Measurements from ENCODE around the gene ALDH3B1. TPM values are rescaled to one million over a fixed set of nuclear protein-coding genes. Genes with fewer than 3 reads are reported as not detected.

Gene ALDH3B1
- polyA plus RNA-seq, 1 donor from 2014 or later = not detected

DNA sequence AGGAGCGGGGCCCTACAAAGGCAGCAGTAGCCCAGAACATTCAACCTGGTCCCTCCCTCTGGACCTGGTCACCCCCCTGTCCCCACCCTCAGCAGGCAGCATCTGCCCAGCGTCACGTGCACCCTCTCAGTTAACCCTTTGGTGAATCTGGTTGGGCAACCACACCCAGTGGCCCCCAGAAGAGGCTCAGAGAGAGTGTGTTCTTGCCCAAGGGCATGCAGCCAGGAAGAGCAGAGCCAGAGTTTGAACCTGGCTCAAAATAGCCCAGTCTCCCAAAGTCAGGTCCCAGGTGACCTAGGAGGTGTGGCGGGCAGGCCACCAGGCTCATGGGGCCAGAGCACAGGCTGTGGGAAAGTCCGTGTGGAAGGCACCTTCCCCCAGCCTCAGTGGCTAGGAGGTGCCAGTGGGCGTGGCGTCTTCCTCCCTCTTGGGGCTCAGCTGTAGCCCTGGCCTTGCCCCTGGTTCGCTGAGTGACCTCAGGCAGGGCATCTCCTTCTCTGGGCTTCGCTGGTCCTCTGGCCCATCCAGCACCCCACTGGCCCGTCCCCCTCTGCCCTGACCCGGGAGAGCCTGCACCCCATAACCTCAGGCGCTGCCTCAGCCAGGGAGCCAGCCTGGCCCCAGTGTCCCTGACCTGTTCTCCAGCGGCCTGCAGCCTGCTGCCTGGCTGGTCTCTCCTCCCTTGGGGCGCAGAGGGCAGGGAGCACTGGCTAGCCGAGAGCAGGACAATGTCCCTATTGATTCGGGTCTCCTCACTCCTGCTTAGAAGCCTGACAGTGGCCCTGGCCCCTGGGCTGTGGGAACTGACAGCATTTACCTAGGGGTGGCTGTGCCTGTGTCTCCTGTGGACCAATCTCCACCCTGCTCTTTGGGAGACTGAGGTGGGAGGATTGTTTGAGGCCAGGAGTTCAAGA, 7.0 kb downstream of the ALDH3B1 start:
- H3K9ac ChIP-seq (ENCODE audit: low read length) = no peak overlapping the region
- H3F3A ChIP-seq (ENCODE audit: insufficient read depth, low read length, poor library complexity, severe bottlenecking) = no peaks in the 10 kb centered on the region
- H3K27ac ChIP-seq (ENCODE audit: low read length) = no peak overlapping the region
- H3K4me2 ChIP-seq (ENCODE audit: low read length) = no peak overlapping the region
- H3K36me3 ChIP-seq (ENCODE audit: insufficient read depth, low read length) = no peaks in the 10 kb centered on the region
- TF ChIP-seq RAD21 (conservative IDR thresholded peaks at IDR 0.05) = no peak
- no peaks in the 10 kb centered on the region for H3K27me3 ChIP-seq (ENCODE audit: insufficient read depth, low read depth, low read length)
- no peaks in the 10 kb centered on the region for H3K79me2 ChIP-seq (replicated peaks; ENCODE audit: insufficient read depth, low read length)
- H3K9me2 ChIP-seq (ENCODE audit: insufficient read depth, low read length) = no peaks in the 10 kb centered on the region
- no peak overlapping the region for H3K4me3 ChIP-seq (ENCODE audit: low read length)
- H3K9me3 ChIP-seq (ENCODE audit: low read length) = no peaks in the 10 kb centered on the region
- no peak overlapping the region for H2AFZ ChIP-seq (ENCODE audit: low read depth, low read length)
- no peaks in the 10 kb centered on the region for H4K20me1 ChIP-seq (ENCODE audit: insufficient read depth)

DNA sequence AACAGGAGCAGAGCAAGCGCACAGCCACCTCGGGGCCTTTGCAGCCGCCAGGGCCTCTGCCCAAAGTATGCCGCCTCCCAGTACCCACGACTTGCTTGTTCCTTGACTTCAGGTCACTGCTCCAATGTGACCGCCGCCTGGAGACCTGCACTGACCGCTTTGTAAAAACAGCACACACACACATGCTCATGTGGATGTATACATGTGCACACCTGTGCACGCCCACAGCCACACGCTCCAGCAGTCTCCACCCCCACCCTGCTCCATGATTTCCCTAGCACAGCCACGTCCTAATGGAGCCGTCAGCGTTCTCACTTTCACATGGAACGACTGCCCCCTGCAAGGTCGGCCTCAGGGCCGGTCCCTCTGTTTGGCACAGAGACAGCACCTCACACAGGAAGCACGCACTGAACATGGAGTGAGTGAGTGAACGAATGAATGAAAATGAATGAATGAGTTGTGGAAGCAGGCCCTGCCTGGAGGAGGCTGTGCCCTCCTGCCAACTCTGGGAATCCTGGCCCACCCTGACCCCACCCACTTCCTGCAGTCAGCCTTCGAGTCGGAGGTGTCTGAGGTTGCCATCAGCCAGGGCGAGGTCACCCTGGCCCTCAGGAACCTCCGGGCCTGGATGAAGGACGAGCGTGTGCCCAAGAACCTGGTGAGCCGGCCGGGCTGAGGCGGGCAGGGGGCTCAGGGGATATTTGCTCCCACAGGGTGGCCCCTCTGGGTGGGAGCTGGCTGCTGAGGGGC, 8.0 kb downstream of the ALDH3B1 start:
- no peak overlapping the region for H3K4me2 ChIP-seq (ENCODE audit: low read length)
- no peaks in the 10 kb centered on the region for H4K20me1 ChIP-seq (ENCODE audit: insufficient read depth)
- no peak overlapping the region for H3K9ac ChIP-seq (ENCODE audit: low read length)
- H3K9me3 ChIP-seq (ENCODE audit: low read length) = no peaks in the 10 kb centered on the region
- no peaks in the 10 kb centered on the region for H3F3A ChIP-seq (ENCODE audit: insufficient read depth, low read length, poor library complexity, severe bottlenecking)
- no peak overlapping the region for H3K27ac ChIP-seq (ENCODE audit: low read length)
- H2AFZ ChIP-seq (ENCODE audit: low read depth, low read length) = no peak overlapping the region
- H3K9me2 ChIP-seq (ENCODE audit: insufficient read depth, low read length) = no peaks in the 10 kb centered on the region
- H3K27me3 ChIP-seq (ENCODE audit: insufficient read depth, low read depth, low read length) = no peaks in the 10 kb centered on the region
- no peak overlapping the region for H3K4me3 ChIP-seq (ENCODE audit: low read length)
- no peaks in the 10 kb centered on the region for H3K79me2 ChIP-seq (replicated peaks; ENCODE audit: insufficient read depth, low read length)
- H3K36me3 ChIP-seq (ENCODE audit: insufficient read depth, low read length) = no peaks in the 10 kb centered on the region
- TF ChIP-seq, protein P1, sequence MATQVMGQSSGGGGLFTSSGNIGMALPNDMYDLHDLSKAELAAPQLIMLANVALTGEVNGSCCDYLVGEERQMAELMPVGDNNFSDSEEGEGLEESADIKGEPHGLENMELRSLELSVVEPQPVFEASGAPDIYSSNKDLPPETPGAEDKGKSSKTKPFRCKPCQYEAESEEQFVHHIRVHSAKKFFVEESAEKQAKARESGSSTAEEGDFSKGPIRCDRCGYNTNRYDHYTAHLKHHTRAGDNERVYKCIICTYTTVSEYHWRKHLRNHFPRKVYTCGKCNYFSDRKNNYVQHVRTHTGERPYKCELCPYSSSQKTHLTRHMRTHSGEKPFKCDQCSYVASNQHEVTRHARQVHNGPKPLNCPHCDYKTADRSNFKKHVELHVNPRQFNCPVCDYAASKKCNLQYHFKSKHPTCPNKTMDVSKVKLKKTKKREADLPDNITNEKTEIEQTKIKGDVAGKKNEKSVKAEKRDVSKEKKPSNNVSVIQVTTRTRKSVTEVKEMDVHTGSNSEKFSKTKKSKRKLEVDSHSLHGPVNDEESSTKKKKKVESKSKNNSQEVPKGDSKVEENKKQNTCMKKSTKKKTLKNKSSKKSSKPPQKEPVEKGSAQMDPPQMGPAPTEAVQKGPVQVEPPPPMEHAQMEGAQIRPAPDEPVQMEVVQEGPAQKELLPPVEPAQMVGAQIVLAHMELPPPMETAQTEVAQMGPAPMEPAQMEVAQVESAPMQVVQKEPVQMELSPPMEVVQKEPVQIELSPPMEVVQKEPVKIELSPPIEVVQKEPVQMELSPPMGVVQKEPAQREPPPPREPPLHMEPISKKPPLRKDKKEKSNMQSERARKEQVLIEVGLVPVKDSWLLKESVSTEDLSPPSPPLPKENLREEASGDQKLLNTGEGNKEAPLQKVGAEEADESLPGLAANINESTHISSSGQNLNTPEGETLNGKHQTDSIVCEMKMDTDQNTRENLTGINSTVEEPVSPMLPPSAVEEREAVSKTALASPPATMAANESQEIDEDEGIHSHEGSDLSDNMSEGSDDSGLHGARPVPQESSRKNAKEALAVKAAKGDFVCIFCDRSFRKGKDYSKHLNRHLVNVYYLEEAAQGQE (IDR thresholded peaks at IDR 0.05; ENCODE audit: borderline replicate concordance) = no peak
- TF ChIP-seq TAF1 (IDR thresholded peaks at IDR 0.05; ENCODE audit: low read depth) (no peak), MXI1 (conservative IDR thresholded peaks at IDR 0.05; ENCODE audit: poor library complexity, severe bottlenecking) (no peak), POLR2AphosphoS5 (IDR thresholded peaks at IDR 0.05) (no peak), SMC3 (conservative IDR thresholded peaks at IDR 0.05; ENCODE audit: poor library complexity) (no peak), RAD21 (conservative IDR thresholded peaks at IDR 0.05) (no peak), EZH2 (IDR thresholded peaks at IDR 0.05; ENCODE audit: borderline replicate concordance, insufficient read depth, low read length, poor library complexity, severe bottlenecking) (no peak), EP300 (conservative IDR thresholded peaks at IDR 0.05; ENCODE audit: poor library complexity, severe bottlenecking) (no peak)
- TF ChIP-seq, protein P2, sequence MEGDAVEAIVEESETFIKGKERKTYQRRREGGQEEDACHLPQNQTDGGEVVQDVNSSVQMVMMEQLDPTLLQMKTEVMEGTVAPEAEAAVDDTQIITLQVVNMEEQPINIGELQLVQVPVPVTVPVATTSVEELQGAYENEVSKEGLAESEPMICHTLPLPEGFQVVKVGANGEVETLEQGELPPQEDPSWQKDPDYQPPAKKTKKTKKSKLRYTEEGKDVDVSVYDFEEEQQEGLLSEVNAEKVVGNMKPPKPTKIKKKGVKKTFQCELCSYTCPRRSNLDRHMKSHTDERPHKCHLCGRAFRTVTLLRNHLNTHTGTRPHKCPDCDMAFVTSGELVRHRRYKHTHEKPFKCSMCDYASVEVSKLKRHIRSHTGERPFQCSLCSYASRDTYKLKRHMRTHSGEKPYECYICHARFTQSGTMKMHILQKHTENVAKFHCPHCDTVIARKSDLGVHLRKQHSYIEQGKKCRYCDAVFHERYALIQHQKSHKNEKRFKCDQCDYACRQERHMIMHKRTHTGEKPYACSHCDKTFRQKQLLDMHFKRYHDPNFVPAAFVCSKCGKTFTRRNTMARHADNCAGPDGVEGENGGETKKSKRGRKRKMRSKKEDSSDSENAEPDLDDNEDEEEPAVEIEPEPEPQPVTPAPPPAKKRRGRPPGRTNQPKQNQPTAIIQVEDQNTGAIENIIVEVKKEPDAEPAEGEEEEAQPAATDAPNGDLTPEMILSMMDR (IDR thresholded peaks at IDR 0.05; ENCODE audit: poor library complexity, severe bottlenecking) = no peak
